Gastrocnemius medialis (tissue), 4 donors: ENCODE measurements around the gene TNFRSF6B.

Experiments used
- POLR2A ChIP-seq, 2 donors: fragments of 450-650 bp; IDR thresholded peaks; one replicate each; pipeline ENCODE4 v1.6.1; 2017; ENCODE audit warnings: antibody characterized with exemption in 2 of 2, mild to moderate bottlenecking in 2 of 2, moderate library complexity in 2 of 2
- TF ChIP-seq, protein P1 (sequence below), 5 experiments: fragments of 450-650 bp in 3 of 5; fragments of 200-600 bp in 2 of 5; sonication (generic) in 2 of 5; IDR thresholded peaks in 4 of 5; conservative IDR thresholded peaks in 1 of 5; 1 replicate in 4 of 5; 2 replicates in 1 of 5; pipeline ENCODE4 v1.5.1; 2016 to 2019; ENCODE audit warnings: antibody characterized with exemption in 5 of 5, mild to moderate bottlenecking in 3 of 5, moderate library complexity in 3 of 5

DNA sequence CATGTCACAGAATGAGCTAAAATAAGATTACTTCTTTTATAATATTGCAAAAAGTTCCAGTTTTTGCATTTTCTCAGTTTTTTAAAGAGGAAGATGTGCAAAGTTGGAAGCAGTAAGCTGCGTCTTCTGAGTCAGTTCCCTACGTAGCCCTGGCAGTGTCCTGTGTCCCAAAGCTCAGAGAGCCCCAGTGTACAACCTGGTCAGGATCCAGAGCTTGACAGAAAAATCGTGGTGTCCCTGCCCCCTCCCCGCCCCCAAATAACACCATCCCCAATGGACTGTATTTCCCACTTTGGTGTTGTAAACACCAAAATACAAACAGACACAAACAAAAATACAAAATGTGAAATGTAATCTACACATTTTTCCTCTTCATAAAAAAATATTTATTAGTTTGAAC is 47.7 kb downstream of the TNFRSF6B start:
- TF ChIP-seq, protein P1, sequence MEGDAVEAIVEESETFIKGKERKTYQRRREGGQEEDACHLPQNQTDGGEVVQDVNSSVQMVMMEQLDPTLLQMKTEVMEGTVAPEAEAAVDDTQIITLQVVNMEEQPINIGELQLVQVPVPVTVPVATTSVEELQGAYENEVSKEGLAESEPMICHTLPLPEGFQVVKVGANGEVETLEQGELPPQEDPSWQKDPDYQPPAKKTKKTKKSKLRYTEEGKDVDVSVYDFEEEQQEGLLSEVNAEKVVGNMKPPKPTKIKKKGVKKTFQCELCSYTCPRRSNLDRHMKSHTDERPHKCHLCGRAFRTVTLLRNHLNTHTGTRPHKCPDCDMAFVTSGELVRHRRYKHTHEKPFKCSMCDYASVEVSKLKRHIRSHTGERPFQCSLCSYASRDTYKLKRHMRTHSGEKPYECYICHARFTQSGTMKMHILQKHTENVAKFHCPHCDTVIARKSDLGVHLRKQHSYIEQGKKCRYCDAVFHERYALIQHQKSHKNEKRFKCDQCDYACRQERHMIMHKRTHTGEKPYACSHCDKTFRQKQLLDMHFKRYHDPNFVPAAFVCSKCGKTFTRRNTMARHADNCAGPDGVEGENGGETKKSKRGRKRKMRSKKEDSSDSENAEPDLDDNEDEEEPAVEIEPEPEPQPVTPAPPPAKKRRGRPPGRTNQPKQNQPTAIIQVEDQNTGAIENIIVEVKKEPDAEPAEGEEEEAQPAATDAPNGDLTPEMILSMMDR (IDR thresholded peaks at IDR 0.05 in 4 of 5, conservative IDR thresholded peaks at IDR 0.05 in 1 of 5): no peak
- TF ChIP-seq POLR2A (IDR thresholded peaks at IDR 0.05): no peak
